Measurements from ENCODE around the gene P4HA3.

Gene P4HA3

DNA sequence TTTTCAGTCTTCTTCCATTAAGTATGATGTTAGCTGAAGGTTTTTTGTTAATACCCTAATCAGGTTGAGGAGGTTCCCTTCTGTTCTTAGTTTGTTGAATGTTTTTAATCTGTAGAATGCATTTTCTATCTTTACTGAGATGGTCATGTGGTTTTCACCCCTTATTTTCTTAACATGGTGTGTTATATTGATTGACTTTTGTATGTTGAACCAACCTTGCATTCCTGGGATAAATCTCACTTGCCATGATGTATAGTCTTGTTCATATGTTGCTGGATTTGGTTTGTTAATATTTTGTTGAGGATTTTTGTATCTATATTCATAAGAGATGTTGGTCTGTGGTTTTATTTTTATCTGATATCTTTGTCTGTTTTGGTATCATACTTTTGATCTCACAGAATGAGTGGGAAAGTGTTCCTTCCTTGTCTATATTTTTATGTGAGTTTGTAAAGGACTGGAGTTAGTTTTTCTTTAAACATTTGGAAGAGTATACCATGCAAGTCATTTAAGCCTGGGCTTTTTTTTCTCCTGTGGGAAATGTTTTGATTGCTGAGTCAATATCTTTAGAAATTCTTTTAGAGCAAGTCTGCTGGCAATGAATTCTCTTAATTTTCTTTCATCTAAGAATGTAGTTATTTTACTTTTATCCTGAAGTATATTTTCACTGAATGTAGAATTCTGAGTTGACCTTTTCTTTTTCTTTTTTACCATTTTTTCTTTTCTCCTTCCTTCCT is 5.5 kb upstream of the P4HA3 start:
- DNase-seq (ENCODE audit: low read depth) = no peak

GRCh38 chr11:74312326-74312725 is 886 bp upstream of the P4HA3 start:
- no peak for DNase-seq (ENCODE audit: low read depth)

DNA sequence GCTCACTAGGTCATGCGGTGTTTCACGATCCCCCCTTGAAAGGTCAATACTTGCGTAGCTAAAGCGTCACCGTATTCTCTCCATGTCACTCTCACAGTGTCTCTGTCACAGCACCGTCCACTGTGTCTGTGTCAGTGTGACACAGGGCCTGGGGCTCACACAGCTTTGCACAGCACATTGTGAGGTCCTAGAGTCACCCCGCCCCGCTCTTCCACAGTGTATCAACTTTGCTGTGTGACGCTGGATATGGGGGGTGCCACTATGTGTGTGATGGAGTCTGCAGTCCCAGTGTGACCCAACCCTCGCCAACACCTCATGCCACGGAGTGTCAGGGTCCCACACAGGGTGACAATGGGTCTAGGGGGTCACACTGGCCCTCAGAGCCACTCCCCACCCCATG is 583 bp downstream of the P4HA3 start:
- DNase-seq (ENCODE audit: low read depth) = no peak

GRCh38 chr11:74307434-74307833 is 4.0 kb downstream of the P4HA3 start:
- DNase-seq (ENCODE audit: low read depth) = no peak

DNA sequence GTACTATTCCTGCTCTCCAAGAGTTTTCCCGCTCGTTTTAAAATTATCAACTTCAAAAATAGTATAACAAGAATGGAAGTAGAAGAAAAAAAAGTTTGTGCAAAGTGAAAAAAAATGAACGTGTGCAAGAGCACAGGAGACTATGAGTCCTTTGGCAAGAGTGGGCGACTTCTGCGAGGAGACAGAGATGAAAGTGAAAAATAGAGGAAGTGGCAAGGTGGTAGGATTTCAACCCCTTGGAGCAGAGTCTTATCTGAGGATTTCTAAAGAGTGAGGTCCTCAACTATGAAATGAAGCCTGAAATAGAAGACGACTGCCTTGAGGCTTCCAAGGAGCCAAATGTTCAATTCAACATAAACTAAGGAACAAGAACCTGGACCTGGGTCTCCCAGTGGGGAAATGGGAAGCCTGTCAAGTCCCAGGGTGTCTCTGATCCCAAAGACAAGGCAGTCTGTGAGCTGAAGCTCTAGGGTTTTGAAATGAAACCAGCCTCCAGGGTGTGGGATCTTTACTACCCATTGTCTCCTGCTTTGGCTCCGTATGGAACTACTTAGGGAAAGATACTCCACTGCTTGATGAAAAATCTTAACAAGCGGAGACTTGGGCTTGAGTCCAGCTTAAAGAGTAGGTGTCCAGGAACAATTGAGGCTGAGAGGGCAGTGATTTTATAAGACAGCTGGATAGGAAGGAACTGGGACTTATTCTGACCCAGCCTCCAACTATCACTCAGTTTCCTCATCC is 4.8 kb downstream of the P4HA3 start:
- no peak for DNase-seq (ENCODE audit: low read depth)

DNA sequence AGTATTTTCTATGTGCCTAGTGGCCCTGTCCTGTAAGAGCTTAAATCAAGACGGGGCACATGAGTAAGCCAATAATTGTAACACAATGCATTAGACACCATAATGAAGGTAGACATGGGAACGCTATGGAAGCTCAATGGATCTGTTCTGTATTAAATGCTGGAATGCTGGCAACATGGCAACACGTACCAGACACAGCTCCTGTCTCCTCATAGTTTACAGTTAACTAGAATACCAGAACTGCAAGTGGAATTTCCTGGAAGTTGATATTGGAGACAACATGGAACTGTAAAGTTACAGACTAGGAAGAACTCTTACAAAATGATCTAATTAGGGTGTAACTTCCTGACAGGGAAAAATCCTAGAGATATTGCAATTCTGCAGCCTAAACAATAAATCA is 12.4 kb downstream of the P4HA3 start:
- no peak for DNase-seq (ENCODE audit: low read depth)

DNA sequence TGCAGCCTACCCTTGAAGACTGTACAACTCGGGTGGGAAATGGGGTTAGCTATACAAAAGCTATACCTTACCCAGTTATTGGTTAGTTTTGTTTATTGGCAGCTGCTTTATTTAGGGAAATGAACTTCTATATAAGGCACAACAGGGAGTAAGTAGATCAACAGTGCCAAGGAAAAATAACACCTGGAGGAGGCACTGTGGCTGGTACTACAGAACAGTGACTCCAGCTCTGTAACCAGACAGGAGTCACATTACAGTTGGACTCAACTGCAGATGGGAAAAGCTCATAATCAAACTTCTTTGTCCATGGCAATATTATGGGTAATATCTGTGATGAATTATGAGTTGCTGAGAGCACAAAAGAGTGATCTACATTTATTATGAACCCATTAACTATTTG is 14.0 kb downstream of the P4HA3 start:
- no peak for DNase-seq (ENCODE audit: low read depth)

GRCh38 chr11:74288911-74289310 is 22.5 kb downstream of the P4HA3 start:
- no peak for DNase-seq (ENCODE audit: low read depth)

DNA sequence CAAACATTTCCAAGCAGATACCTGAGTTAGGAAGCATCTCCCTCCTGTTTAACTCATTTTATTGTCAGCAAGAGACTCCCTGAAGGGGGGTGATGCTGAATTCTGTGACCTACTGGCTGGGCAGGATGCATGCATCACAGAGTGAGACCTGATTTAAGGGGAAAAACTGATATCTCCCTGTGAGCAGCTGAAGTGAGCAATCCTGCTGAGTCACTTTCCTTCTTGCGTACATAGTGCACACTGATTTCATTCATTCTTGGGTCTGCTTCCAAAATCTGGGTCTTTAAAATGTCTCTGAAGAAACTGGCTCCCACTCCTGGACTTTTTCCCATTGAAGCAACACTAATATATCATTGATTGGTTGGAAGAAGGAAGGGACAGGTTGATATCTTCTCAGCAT is 23.3 kb downstream of the P4HA3 start:
- no peak for DNase-seq (ENCODE audit: low read depth)

GRCh38 chr11:74284466-74284865 is 27.0 kb downstream of the P4HA3 start:
- DNase-seq (ENCODE audit: low read depth) = no peak

DNA sequence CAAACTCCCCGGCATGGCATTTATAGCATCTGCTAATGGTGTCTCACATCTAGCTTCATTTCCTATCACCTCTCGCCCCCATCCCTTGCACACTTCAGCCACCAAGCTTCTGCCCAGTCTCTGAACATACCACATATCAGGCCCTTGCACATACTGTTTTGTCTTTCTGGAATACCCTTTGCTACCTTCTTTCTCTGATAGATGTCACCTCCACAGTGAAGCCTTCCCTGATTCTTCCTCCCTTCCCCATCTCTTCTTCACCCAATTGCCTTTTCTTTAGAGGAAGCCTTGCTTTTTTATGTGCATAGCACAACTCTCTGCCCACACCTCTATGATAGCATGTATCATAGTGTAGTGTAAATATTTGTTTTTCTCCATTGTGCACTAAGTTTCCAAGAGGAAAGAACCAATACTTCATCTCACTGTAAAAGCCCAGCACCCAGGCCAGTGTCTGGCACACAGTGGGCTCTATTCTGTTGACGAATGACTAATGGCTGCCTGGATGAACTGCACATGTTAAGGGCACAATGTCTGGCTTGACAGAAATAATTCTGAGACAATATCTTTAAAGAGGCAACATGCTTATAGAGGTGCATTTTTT is 27.8 kb downstream of the P4HA3 start:
- no peak for DNase-seq (ENCODE audit: low read depth)

- no peak for DNase-seq (ENCODE audit: low read depth)
These were observed 28.5 kb downstream of the P4HA3 start for GRCh38 chr11:74282914-74283371.

GRCh38 chr11:74282421-74282820 is 29.0 kb downstream of the P4HA3 start:
- DNase-seq (ENCODE audit: low read depth) = no peak

- no peak for DNase-seq (ENCODE audit: low read depth)
These were observed 30.9 kb downstream of the P4HA3 start for GRCh38 chr11:74280494-74280893.

- no peak for DNase-seq (ENCODE audit: low read depth)
These were observed 32.2 kb downstream of the P4HA3 start for GRCh38 chr11:74279256-74279655.

- DNase-seq (ENCODE audit: low read depth) = no peak
These were observed 32.7 kb downstream of the P4HA3 start for GRCh38 chr11:74278721-74279161.

GRCh38 chr11:74278103-74278502 is 33.3 kb downstream of the P4HA3 start:
- no peak for DNase-seq (ENCODE audit: low read depth)

- no peak for DNase-seq (ENCODE audit: low read depth)
These were observed 34.9 kb downstream of the P4HA3 start for GRCh38 chr11:74276581-74276980.

DNA sequence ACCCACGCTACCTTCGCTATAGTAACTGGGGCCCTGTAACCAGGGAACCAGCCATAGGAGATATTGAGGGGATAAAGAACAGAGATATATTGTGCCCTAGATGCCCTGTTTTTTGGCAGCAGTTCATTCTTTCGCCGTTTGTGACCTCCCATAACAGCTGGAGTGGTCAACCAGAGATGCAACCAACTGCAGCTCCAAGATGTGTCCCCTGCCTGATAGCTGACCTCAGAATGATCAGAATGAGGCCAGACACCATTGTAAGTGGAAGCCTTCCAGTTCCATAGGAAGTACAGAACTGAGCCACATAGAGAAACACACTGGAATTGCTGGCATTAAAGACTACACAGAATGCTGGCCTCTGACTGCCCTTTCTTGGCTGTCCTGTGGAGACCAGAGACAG is 39.2 kb downstream of the P4HA3 start:
- no peak for DNase-seq (ENCODE audit: low read depth)

- DNase-seq (ENCODE audit: low read depth) = no peak
These were observed 42.2 kb downstream of the P4HA3 start for GRCh38 chr11:74269161-74269811.

DNA sequence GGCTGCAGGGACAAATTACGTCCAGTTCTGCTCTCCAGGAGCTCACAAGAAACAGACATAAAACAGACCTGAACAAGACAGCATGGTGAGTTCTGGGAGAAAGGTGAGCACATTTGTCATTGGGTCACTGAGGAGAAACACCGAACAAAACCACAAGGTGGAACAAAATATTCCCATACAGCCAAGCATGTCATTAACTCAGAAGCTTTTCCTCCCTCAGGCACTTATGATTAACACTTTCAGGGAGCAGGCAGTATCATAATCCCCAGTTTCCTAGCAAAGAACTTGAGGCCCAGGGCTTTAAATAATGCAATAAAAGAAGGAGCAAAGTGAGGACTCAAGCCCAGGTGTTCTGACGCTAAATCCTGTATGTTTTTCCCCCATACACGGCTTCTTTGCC is 43.0 kb downstream of the P4HA3 start:
- no peak for DNase-seq (ENCODE audit: low read depth)

- no peak for DNase-seq (ENCODE audit: low read depth)
These were observed 44.4 kb downstream of the P4HA3 start for GRCh38 chr11:74267014-74267413.

- DNase-seq (ENCODE audit: low read depth) = no peak
These were observed 46.2 kb downstream of the P4HA3 start for GRCh38 chr11:74265256-74265655.

Measured in stimulated activated CD8-positive, alpha-beta memory T cell treated with anti-CD3 and anti-CD28 coated beads, Interleukin-15, amount 100 ng/mL, for 24 hours (primary cell).